ENCODE measurements around the gene WDR45B.

WDR45B gene

GRCh38 chr17:82645516-82645915 lies 2.7 kb downstream of the WDR45B start:
- TF ChIP-seq RARB (CRISPR knock-in tag; IDR thresholded peaks at IDR 0.05) = no peak
- no peak for ATAC-seq

GRCh38 chr17:82644148-82644547 lies 4.1 kb downstream of the WDR45B start:
- ATAC-seq = no peak

GRCh38 chr17:82642022-82642421 lies 6.2 kb downstream of the WDR45B start:
- ATAC-seq = no peak
- TF ChIP-seq CSDC2 (CRISPR knock-in tag; IDR thresholded peaks at IDR 0.05) (no peak), PPARA (CRISPR knock-in tag; IDR thresholded peaks at IDR 0.05; ENCODE audit: borderline replicate concordance) (no peak), TSHZ2 (CRISPR knock-in tag; IDR thresholded peaks at IDR 0.05) (no peak), ZFP30 (CRISPR knock-in tag; IDR thresholded peaks at IDR 0.05) (no peak), OSR1 (CRISPR knock-in tag; IDR thresholded peaks at IDR 0.05) (no peak), TOX (CRISPR knock-in tag; IDR thresholded peaks at IDR 0.05; ENCODE audit: borderline replicate concordance) (no peak), CREB5 (CRISPR knock-in tag; IDR thresholded peaks at IDR 0.05; ENCODE audit: low read depth) (no peak), ZNF8 (CRISPR knock-in tag; IDR thresholded peaks at IDR 0.05) (no peak), CSRNP3 (CRISPR knock-in tag; IDR thresholded peaks at IDR 0.05) (no peak), ZNF70 (CRISPR knock-in tag; IDR thresholded peaks at IDR 0.05) (no peak), ARNTL (CRISPR knock-in tag; IDR thresholded peaks at IDR 0.05; ENCODE audit: borderline replicate concordance, low read depth) (no peak), SNAI2 (CRISPR knock-in tag; IDR thresholded peaks at IDR 0.05) (no peak), ESRRG (CRISPR knock-in tag; IDR thresholded peaks at IDR 0.05) (no peak), TCF4 (CRISPR knock-in tag; IDR thresholded peaks at IDR 0.05; ENCODE audit: borderline replicate concordance) (no peak), ISL1 (CRISPR knock-in tag; IDR thresholded peaks at IDR 0.05) (no peak)

More at GRCh38 chr17:82644148-82644547, 4.1 kb downstream of the WDR45B start:
- TF ChIP-seq PPARA (CRISPR knock-in tag; IDR thresholded peaks at IDR 0.05; ENCODE audit: borderline replicate concordance) (no peak), CSDC2 (CRISPR knock-in tag; IDR thresholded peaks at IDR 0.05) (no peak), TOX (CRISPR knock-in tag; IDR thresholded peaks at IDR 0.05; ENCODE audit: borderline replicate concordance) (no peak)

- ATAC-seq = no peak
- TF ChIP-seq ZNF8 (CRISPR knock-in tag; IDR thresholded peaks at IDR 0.05) (no peak), SNAI2 (CRISPR knock-in tag; IDR thresholded peaks at IDR 0.05) (no peak), CREB5 (CRISPR knock-in tag; IDR thresholded peaks at IDR 0.05; ENCODE audit: low read depth) (no peak), TSHZ2 (CRISPR knock-in tag; IDR thresholded peaks at IDR 0.05) (no peak), POU6F1 (CRISPR knock-in tag; IDR thresholded peaks at IDR 0.05; ENCODE audit: borderline replicate concordance, low read depth) (no peak), OSR1 (CRISPR knock-in tag; IDR thresholded peaks at IDR 0.05) (no peak), ZNF70 (CRISPR knock-in tag; IDR thresholded peaks at IDR 0.05) (no peak), ZFP30 (CRISPR knock-in tag; IDR thresholded peaks at IDR 0.05) (no peak), ARNTL (CRISPR knock-in tag; IDR thresholded peaks at IDR 0.05; ENCODE audit: borderline replicate concordance, low read depth) (no peak), ZNF565 (CRISPR knock-in tag; conservative IDR thresholded peaks at IDR 0.05; ENCODE audit: low read depth) (no peak), BACH2 (CRISPR knock-in tag; IDR thresholded peaks at IDR 0.05; ENCODE audit: borderline replicate concordance) (no peak), ISL1 (CRISPR knock-in tag; IDR thresholded peaks at IDR 0.05) (no peak), CSDC2 (CRISPR knock-in tag; IDR thresholded peaks at IDR 0.05) (no peak), ZC3H10 (CRISPR knock-in tag; IDR thresholded peaks at IDR 0.05) (no peak), RARB (CRISPR knock-in tag; IDR thresholded peaks at IDR 0.05) (no peak), TOX (CRISPR knock-in tag; IDR thresholded peaks at IDR 0.05; ENCODE audit: borderline replicate concordance) (no peak), ESRRG (CRISPR knock-in tag; IDR thresholded peaks at IDR 0.05) (no peak), PPARA (CRISPR knock-in tag; IDR thresholded peaks at IDR 0.05; ENCODE audit: borderline replicate concordance) (no peak), ZFP3 (CRISPR knock-in tag; IDR thresholded peaks at IDR 0.05) (no peak)
Measured at GRCh38 chr17:82640036-82640435, 8.2 kb downstream of the WDR45B start.
